Measurements from ENCODE around the gene MRPS22. TPM values are rescaled to one million over a fixed set of nuclear protein-coding genes. Genes with fewer than 3 reads are reported as not detected.

The MRPS22 gene
- total RNA-seq, 6 donors from 2014 or later = 17.8 to 48.3 (median 33.1) TPM

GRCh38 chr3:139302084-139302800, 41.6 kb upstream of the MRPS22 start:
- no peak for DNase-seq

DNA sequence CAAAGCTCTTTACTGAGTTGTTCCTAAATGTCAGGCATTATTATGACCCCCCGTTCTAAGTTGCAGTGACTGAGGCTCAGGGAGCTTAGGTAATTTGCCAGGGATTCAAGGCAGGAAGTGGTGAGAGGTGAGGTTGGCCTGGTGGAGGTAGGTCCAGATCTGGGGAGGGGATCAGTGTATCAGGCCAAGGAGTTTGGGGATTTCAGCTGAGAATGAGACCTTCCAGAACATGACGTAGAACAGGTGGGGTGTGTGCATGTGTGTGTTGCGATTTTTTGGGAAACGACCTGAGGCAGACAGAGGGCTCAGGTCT, 41.1 kb upstream of the MRPS22 start:
- Histone ChIP-seq H3K9me3 (no peaks in the 10 kb centered on the region), H3K27ac (no peak overlapping the region), H3K27me3 (no peaks in the 10 kb centered on the region), H3K4me1 (no peaks in the 10 kb centered on the region), H3K4me3 (no peak overlapping the region), H3K36me3 (no peaks in the 10 kb centered on the region)
- 90 to 91% methylated on average over 4 of the region's 4 CpGs for WGBS, 2 donors
- ATAC-seq (ENCODE audit: low FRiP score in 2 of 2) (no peak), DNase-seq (no peak)
- no peak for TF ChIP-seq EP300 (IDR thresholded peaks at IDR 0.05)
- TF ChIP-seq, protein P1, sequence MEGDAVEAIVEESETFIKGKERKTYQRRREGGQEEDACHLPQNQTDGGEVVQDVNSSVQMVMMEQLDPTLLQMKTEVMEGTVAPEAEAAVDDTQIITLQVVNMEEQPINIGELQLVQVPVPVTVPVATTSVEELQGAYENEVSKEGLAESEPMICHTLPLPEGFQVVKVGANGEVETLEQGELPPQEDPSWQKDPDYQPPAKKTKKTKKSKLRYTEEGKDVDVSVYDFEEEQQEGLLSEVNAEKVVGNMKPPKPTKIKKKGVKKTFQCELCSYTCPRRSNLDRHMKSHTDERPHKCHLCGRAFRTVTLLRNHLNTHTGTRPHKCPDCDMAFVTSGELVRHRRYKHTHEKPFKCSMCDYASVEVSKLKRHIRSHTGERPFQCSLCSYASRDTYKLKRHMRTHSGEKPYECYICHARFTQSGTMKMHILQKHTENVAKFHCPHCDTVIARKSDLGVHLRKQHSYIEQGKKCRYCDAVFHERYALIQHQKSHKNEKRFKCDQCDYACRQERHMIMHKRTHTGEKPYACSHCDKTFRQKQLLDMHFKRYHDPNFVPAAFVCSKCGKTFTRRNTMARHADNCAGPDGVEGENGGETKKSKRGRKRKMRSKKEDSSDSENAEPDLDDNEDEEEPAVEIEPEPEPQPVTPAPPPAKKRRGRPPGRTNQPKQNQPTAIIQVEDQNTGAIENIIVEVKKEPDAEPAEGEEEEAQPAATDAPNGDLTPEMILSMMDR (IDR thresholded peaks at IDR 0.05) = no peak
- no peak for TF ChIP-seq POLR2A (IDR thresholded peaks at IDR 0.05)

More at GRCh38 chr3:139302084-139302800, 41.6 kb upstream of the MRPS22 start:
- TF ChIP-seq POLR2A (IDR thresholded peaks at IDR 0.05) (no peak), POLR2AphosphoS5 (IDR thresholded peaks at IDR 0.05) (no peak), EP300 (IDR thresholded peaks at IDR 0.05) (no peak)
- TF ChIP-seq, protein P1 (IDR thresholded peaks at IDR 0.05) = no peak
- Histone ChIP-seq H3K4me1 (no peaks in the 10 kb centered on the region), H3K4me3 (no peak overlapping the region), H3K27ac (no peak overlapping the region), H3K27me3 (no peaks in the 10 kb centered on the region), H3K9me3 (no peaks in the 10 kb centered on the region), H3K36me3 (no peaks in the 10 kb centered on the region)
- ATAC-seq (ENCODE audit: low FRiP score in 2 of 2) = peak; percentile 65 to 75
- 62 to 72% methylated on average over 10 to 12 of the region's 12 CpGs for WGBS, 2 donors

DNA sequence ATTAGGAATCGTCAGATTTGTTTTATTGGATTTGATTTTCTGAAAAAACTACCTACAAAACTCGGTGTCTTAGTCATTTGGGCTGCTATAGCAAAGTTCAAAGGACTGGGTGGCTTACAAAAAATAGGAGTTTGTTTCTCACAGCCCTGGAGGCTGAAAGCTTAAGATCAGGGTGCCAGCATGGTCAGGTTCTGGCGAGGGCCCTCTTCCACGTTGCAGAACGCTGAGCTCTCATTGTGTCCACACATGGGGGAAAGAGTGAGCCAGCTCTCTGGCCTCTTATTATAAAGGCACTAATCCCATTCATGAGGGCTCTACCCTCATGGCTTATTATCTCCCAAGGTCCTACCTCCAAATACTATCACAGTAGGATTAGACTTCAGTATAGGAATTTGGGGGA, 40.6 kb upstream of the MRPS22 start:
- no peak overlapping the region for H3K27ac ChIP-seq
- no peak for ATAC-seq (ENCODE audit: low FRiP score in 2 of 2)
- H3K4me3 ChIP-seq = no peak overlapping the region
- H3K27me3 ChIP-seq = no peaks in the 10 kb centered on the region
- H3K4me1 ChIP-seq = no peaks in the 10 kb centered on the region
- DNase-seq = no peak
- no peaks in the 10 kb centered on the region for H3K36me3 ChIP-seq
- whole genome bisulfite sequencing, 2 donors = 87 to 91% methylated on average over 5 of the region's 5 CpGs
- TF ChIP-seq EP300 (IDR thresholded peaks at IDR 0.05) = no peak
- TF ChIP-seq, protein P1 (IDR thresholded peaks at IDR 0.05) = no peak
- no peak for TF ChIP-seq POLR2A (IDR thresholded peaks at IDR 0.05)
- TF ChIP-seq POLR2AphosphoS5 (IDR thresholded peaks at IDR 0.05) = no peak
- no peaks in the 10 kb centered on the region for H3K9me3 ChIP-seq

DNA sequence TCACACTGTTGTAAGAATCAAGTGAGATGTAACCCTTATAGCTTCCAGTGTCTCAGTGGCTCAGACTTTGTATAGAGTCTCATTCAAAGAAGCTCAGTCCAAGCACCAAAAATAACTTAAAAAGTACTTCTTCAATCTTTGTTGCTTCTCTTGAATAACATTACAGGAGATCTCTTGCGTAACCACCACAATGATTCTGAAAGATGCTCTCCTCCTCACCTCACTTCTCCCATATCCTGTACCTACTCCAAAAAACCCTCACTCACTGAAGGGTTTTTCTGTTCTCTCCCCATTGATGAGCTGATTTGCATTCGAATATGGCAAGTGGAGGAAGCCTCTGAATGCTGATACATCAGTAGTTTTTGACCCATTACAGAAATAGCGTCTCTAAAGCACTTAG, 39.4 kb upstream of the MRPS22 start:
- no peak for TF ChIP-seq EP300 (IDR thresholded peaks at IDR 0.05)
- no peak for TF ChIP-seq POLR2AphosphoS5 (IDR thresholded peaks at IDR 0.05)
- no peak for TF ChIP-seq POLR2A (IDR thresholded peaks at IDR 0.05)
- TF ChIP-seq, protein P1 (IDR thresholded peaks at IDR 0.05) = no peak
- Histone ChIP-seq H3K9me3 (no peaks in the 10 kb centered on the region), H3K27me3 (no peaks in the 10 kb centered on the region), H3K36me3 (no peaks in the 10 kb centered on the region), H3K4me3 (no peak overlapping the region), H3K4me1 (no peaks in the 10 kb centered on the region), H3K27ac (no peak overlapping the region)
- DNase-seq (no peak), ATAC-seq (ENCODE audit: low FRiP score in 2 of 2) (no peak)
- 80 to 81% methylated on average over 3 of the region's 3 CpGs for WGBS, 2 donors

GRCh38 chr3:139306078-139306477, 37.7 kb upstream of the MRPS22 start:
- no peaks in the 10 kb centered on the region for H3K4me1 ChIP-seq
- DNase-seq = no peak
- ATAC-seq (ENCODE audit: low FRiP score in 2 of 2) = no peak
- 74 to 77% methylated on average over 2 of the region's 2 CpGs for WGBS, 2 donors
- no peak overlapping the region for H3K27ac ChIP-seq
- no peaks in the 10 kb centered on the region for H3K36me3 ChIP-seq
- no peak overlapping the region for H3K4me3 ChIP-seq
- TF ChIP-seq EP300 (IDR thresholded peaks at IDR 0.05) (no peak), POLR2A (IDR thresholded peaks at IDR 0.05) (no peak), POLR2AphosphoS5 (IDR thresholded peaks at IDR 0.05) (no peak)
- TF ChIP-seq, protein P1 (IDR thresholded peaks at IDR 0.05) = no peak
- no peaks in the 10 kb centered on the region for H3K27me3 ChIP-seq
- no peaks in the 10 kb centered on the region for H3K9me3 ChIP-seq
